Measurements from ENCODE around the gene AGBL5. TPM values are rescaled to one million over a fixed set of nuclear protein-coding genes. Genes with fewer than 3 reads are reported as not detected.
"Not testable (repeated sequence)": the region's sequence is repeated elsewhere in the genome, so short reads cannot be mapped to it uniquely, and the experiment has no call there.

The AGBL5 gene
- total RNA-seq, 1 donor from 2014 or later: 23.4 TPM

DNA sequence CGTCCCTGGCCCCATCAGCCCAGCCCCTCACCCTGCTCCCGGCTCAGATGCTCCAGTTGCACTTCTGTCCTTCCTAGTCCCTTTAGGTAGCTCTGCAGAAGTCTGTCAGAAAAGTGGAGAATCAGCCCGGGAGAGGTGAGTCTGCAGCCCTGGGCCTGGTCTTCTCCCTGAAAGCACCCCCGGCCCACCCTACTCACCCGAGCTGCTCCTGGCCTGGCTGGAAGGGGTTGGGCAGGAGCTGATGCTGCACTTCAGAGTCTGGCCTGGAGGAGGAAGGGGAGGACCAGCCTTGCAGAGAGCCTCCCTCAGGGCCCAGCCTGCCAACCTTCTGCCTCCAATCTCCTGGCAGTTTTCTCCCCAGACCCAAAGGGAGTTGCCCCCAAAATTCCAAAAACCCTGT is 50.9 kb downstream of the AGBL5 start:
- H3K27ac Mint-ChIP-seq (ENCODE audit: unreplicated experiment): no peak overlapping the region
- no peak overlapping the region for H3K4me3 Mint-ChIP-seq (ENCODE audit: unreplicated experiment)
- TF ChIP-seq, protein P1, sequence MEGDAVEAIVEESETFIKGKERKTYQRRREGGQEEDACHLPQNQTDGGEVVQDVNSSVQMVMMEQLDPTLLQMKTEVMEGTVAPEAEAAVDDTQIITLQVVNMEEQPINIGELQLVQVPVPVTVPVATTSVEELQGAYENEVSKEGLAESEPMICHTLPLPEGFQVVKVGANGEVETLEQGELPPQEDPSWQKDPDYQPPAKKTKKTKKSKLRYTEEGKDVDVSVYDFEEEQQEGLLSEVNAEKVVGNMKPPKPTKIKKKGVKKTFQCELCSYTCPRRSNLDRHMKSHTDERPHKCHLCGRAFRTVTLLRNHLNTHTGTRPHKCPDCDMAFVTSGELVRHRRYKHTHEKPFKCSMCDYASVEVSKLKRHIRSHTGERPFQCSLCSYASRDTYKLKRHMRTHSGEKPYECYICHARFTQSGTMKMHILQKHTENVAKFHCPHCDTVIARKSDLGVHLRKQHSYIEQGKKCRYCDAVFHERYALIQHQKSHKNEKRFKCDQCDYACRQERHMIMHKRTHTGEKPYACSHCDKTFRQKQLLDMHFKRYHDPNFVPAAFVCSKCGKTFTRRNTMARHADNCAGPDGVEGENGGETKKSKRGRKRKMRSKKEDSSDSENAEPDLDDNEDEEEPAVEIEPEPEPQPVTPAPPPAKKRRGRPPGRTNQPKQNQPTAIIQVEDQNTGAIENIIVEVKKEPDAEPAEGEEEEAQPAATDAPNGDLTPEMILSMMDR (IDR thresholded peaks at IDR 0.05): no peak
- no peaks in the 10 kb centered on the region for H3K9me3 Mint-ChIP-seq (ENCODE audit: unreplicated experiment)
- H3K36me3 Mint-ChIP-seq (ENCODE audit: unreplicated experiment): no peaks in the 10 kb centered on the region
- H3K27me3 Mint-ChIP-seq (ENCODE audit: unreplicated experiment): peaks cover 16% of the 10 kb centered on the region
- DNase-seq (ENCODE audit: extremely low spot score, unreplicated experiment): peak; percentile 82
- peaks cover 2% of the 10 kb centered on the region for H3K4me1 Mint-ChIP-seq (ENCODE audit: unreplicated experiment)

- Mint-ChIP-seq H3K27me3 (ENCODE audit: unreplicated experiment) (peaks cover 30% of the 10 kb centered on the region), H3K4me1 (ENCODE audit: unreplicated experiment) (peaks cover 2% of the 10 kb centered on the region), H3K36me3 (ENCODE audit: unreplicated experiment) (no peaks in the 10 kb centered on the region), H3K27ac (ENCODE audit: unreplicated experiment) (no peak overlapping the region), H3K4me3 (ENCODE audit: unreplicated experiment) (no peak overlapping the region), H3K9me3 (ENCODE audit: unreplicated experiment) (no peaks in the 10 kb centered on the region)
- TF ChIP-seq, protein P1 (IDR thresholded peaks at IDR 0.05): no peak
- DNase-seq (ENCODE audit: extremely low spot score, unreplicated experiment): no peak
Observed at GRCh38 chr2:27105981-27106380, 54.5 kb downstream of the AGBL5 start.

GRCh38 chr2:27108221-27108620 is 56.8 kb downstream of the AGBL5 start:
- H3K27me3 Mint-ChIP-seq (ENCODE audit: unreplicated experiment): peaks cover 31% of the 10 kb centered on the region
- no peaks in the 10 kb centered on the region for H3K9me3 Mint-ChIP-seq (ENCODE audit: unreplicated experiment)
- H3K36me3 Mint-ChIP-seq (ENCODE audit: unreplicated experiment): no peaks in the 10 kb centered on the region
- no peak overlapping the region for H3K4me3 Mint-ChIP-seq (ENCODE audit: unreplicated experiment)
- DNase-seq (ENCODE audit: extremely low spot score, unreplicated experiment): no peak
- H3K27ac Mint-ChIP-seq (ENCODE audit: unreplicated experiment): no peak overlapping the region
- peaks cover 2% of the 10 kb centered on the region for H3K4me1 Mint-ChIP-seq (ENCODE audit: unreplicated experiment)
- TF ChIP-seq, protein P1 (IDR thresholded peaks at IDR 0.05): no peak

DNA sequence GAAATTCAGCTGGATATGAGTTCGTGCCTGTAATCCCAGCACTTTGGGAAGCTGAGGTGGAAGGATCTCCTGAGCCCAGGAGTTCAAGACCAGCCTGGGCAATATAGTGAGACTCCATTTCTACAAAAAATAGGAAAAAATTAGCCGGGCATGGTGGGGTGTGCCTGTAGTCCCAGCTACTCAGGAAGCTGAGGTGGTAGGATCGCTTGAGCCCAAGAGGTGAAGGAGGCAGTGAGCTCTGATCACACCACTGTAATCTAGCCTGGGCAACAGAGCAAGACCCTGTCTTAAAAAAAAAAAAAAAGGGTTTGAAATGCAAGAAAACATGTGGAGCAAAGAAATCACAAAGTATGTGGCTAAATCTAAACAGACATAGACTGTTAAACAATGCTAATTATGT is 57.6 kb downstream of the AGBL5 start:
- Mint-ChIP-seq H3K4me1 (ENCODE audit: unreplicated experiment) (peaks cover 2% of the 10 kb centered on the region), H3K27me3 (ENCODE audit: unreplicated experiment) (peaks cover 31% of the 10 kb centered on the region), H3K4me3 (ENCODE audit: unreplicated experiment) (no peak overlapping the region), H3K27ac (ENCODE audit: unreplicated experiment) (no peak overlapping the region), H3K9me3 (ENCODE audit: unreplicated experiment) (no peaks in the 10 kb centered on the region), H3K36me3 (ENCODE audit: unreplicated experiment) (no peaks in the 10 kb centered on the region)
- TF ChIP-seq, protein P1 (IDR thresholded peaks at IDR 0.05): no peak
- DNase-seq (ENCODE audit: extremely low spot score, unreplicated experiment): no peak

DNA sequence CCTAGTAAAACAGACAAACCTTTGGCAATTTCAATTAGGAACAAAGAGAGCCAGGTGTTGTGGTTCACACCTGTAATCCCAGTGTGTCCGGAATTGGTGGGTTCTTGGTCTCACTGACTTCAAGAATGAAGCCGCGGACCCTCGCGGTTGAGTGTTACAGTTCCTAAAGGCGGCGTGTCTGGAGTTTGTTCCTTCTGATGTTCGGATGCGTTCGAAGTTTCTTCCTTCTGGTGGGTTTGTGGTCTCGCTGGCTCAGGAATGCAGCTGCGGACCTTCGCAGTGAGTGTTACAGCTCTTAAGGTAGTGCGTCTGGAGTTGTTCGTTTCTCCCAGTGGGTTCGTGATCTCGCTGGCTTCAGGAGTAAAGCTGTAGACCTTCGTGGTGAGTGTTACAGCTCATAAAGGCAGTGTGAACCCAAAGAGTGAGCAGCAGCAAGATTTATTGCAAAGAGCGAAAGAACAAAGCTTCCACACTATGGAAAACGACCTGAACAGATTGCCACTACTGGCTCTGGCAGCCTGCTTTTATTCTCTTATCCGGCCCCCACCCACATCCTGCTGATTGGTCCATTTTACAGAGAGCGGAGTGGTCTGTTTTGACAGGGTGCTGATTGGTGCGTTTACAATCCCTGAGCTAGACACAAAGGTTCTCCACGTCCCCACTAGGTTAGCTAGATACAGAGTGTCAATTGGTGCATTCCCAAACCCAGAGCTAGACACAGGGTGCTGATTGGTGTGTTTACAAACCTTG is 59.3 kb downstream of the AGBL5 start:
- not testable (repeated sequence) for H3K4me3 Mint-ChIP-seq (ENCODE audit: unreplicated experiment); DNase-seq (ENCODE audit: extremely low spot score, unreplicated experiment); H3K27ac Mint-ChIP-seq (ENCODE audit: unreplicated experiment); H3K4me1 Mint-ChIP-seq (ENCODE audit: unreplicated experiment); H3K36me3 Mint-ChIP-seq (ENCODE audit: unreplicated experiment); H3K9me3 Mint-ChIP-seq (ENCODE audit: unreplicated experiment)
- peaks cover 37% of the 10 kb centered on the region for H3K27me3 Mint-ChIP-seq (ENCODE audit: unreplicated experiment)

DNA sequence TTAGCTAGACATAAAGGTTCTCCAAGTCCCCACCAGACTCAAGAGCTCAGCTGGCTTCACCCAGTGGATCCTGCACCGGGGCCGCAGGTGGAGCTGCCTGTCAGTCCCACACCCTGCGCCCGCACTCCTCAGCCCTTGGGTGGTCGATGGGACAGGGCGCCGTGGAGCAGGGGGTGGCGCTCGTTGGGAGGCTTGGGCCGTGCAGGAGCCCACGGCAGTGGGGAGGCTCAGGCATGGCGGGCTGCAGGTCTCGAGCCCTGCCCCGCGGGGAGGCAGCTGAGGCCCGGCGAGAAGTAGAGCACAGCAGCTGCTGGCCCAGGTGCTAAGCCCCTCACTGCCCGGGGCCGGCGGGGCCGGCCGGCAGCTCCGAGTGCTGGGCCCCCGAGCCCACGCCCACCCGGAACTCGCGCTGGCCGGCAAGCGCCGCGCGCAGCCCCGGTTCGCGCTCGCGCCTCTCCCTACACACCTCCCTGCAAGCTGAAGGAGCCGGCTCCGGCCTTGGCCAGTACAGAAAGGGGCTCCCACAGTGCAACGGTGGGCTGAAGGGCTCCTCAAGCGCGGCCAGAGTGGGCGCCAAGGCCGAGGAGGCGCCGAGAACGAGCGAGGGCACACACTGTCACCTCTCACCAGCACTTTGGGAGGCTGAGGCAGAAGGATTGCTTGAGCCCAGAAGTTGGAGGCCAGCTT is 60.1 kb downstream of the AGBL5 start:
- H3K4me1 Mint-ChIP-seq (ENCODE audit: unreplicated experiment); H3K36me3 Mint-ChIP-seq (ENCODE audit: unreplicated experiment); H3K27ac Mint-ChIP-seq (ENCODE audit: unreplicated experiment); H3K4me3 Mint-ChIP-seq (ENCODE audit: unreplicated experiment); H3K9me3 Mint-ChIP-seq (ENCODE audit: unreplicated experiment): not testable (repeated sequence)
- H3K27me3 Mint-ChIP-seq (ENCODE audit: unreplicated experiment): peaks cover 37% of the 10 kb centered on the region
- DNase-seq (ENCODE audit: extremely low spot score, unreplicated experiment): peak; percentile 83
